Rectal smooth muscle tissue (tissue), 1 donor: ENCODE results near the gene ASCL4.

ENCODE experiments used
- H3K27ac ChIP-seq: one replicate; pipeline ENCODE4 v1.7.0; 2013; ENCODE audit warnings: low read depth, low read length, inconsistent platforms
- H3K27me3 ChIP-seq: one replicate; pipeline ENCODE4 v1.7.0; 2013; ENCODE audit warnings: low read length; ENCODE audit not compliant: control insufficient read depth, insufficient read depth
- H3K36me3 ChIP-seq: one replicate; pipeline ENCODE4 v1.7.0; 2013; ENCODE audit warnings: low read length; ENCODE audit not compliant: control insufficient read depth, insufficient read depth
- H3K4me1 ChIP-seq: one replicate; pipeline ENCODE4 v1.7.0; 2013; ENCODE audit warnings: low read length; ENCODE audit not compliant: control insufficient read depth, insufficient read depth
- H3K4me3 ChIP-seq: one replicate; pipeline ENCODE4 v1.7.0; 2013; ENCODE audit warnings: low read length
- H3K9ac ChIP-seq: one replicate; pipeline ENCODE4 v1.7.0; 2013; ENCODE audit warnings: low read length

Gene ASCL4

GRCh38 chr12:107782067-107782466 is 7.6 kb downstream of the ASCL4 start:
- Histone ChIP-seq H3K36me3 (no peaks in the 10 kb centered on the region), H3K27me3 (no peaks in the 10 kb centered on the region), H3K9ac (no peak overlapping the region), H3K4me1 (no peaks in the 10 kb centered on the region), H3K27ac (no peak overlapping the region), H3K4me3 (no peak overlapping the region)

- H3K4me1 ChIP-seq, result no peaks in the 10 kb centered on the region
Observed at GRCh38 chr12:107783406-107784376, 9.2 kb downstream of the ASCL4 start.

GRCh38 chr12:107788281-107788680 is 13.8 kb downstream of the ASCL4 start:
- Histone ChIP-seq H3K27me3 (no peaks in the 10 kb centered on the region), H3K36me3 (no peaks in the 10 kb centered on the region), H3K27ac (no peak overlapping the region), H3K9ac (no peak overlapping the region), H3K4me3 (no peak overlapping the region), H3K4me1 (no peaks in the 10 kb centered on the region)

More at GRCh38 chr12:107783406-107784376, 9.2 kb downstream of the ASCL4 start:
- Histone ChIP-seq H3K4me3 (no peak overlapping the region), H3K27ac (no peak overlapping the region), H3K27me3 (no peaks in the 10 kb centered on the region), H3K9ac (no peak overlapping the region), H3K36me3 (no peaks in the 10 kb centered on the region)

- no peak overlapping the region for H3K27ac ChIP-seq
- H3K9ac ChIP-seq, result no peak overlapping the region
- H3K27me3 ChIP-seq, result no peaks in the 10 kb centered on the region
- H3K4me1 ChIP-seq, result no peaks in the 10 kb centered on the region
- H3K36me3 ChIP-seq, result no peaks in the 10 kb centered on the region
- H3K4me3 ChIP-seq, result no peak overlapping the region
Observed at GRCh38 chr12:107788690-107789458, 14.4 kb downstream of the ASCL4 start.

GRCh38 chr12:107791465-107792089 is 17.1 kb downstream of the ASCL4 start:
- H3K27ac ChIP-seq, result no peak overlapping the region
- H3K27me3 ChIP-seq, result no peaks in the 10 kb centered on the region
- no peaks in the 10 kb centered on the region for H3K4me1 ChIP-seq
- no peak overlapping the region for H3K9ac ChIP-seq
- no peak overlapping the region for H3K4me3 ChIP-seq
- H3K36me3 ChIP-seq, result no peaks in the 10 kb centered on the region

- Histone ChIP-seq H3K4me1 (no peaks in the 10 kb centered on the region), H3K27me3 (no peaks in the 10 kb centered on the region)
Observed at GRCh38 chr12:107794451-107794850, 19.9 kb downstream of the ASCL4 start.

GRCh38 chr12:107798580-107798979 is 24.1 kb downstream of the ASCL4 start:
- Histone ChIP-seq H3K27ac (no peak overlapping the region), H3K27me3 (no peaks in the 10 kb centered on the region), H3K4me1 (no peaks in the 10 kb centered on the region), H3K4me3 (no peak overlapping the region), H3K9ac (no peak overlapping the region), H3K36me3 (no peaks in the 10 kb centered on the region)

More at GRCh38 chr12:107794451-107794850, 19.9 kb downstream of the ASCL4 start:
- no peak overlapping the region for H3K4me3 ChIP-seq
- H3K9ac ChIP-seq, result no peak overlapping the region
- no peak overlapping the region for H3K27ac ChIP-seq
- H3K36me3 ChIP-seq, result no peaks in the 10 kb centered on the region

- H3K27me3 ChIP-seq, result no peaks in the 10 kb centered on the region
- H3K4me1 ChIP-seq, result no peaks in the 10 kb centered on the region
- no peak overlapping the region for H3K27ac ChIP-seq
- no peak overlapping the region for H3K9ac ChIP-seq
- H3K4me3 ChIP-seq, result no peak overlapping the region
- H3K36me3 ChIP-seq, result no peaks in the 10 kb centered on the region
Observed at GRCh38 chr12:107801150-107801549, 26.6 kb downstream of the ASCL4 start.

- H3K27ac ChIP-seq, result no peak overlapping the region
- H3K27me3 ChIP-seq, result no peaks in the 10 kb centered on the region
- no peaks in the 10 kb centered on the region for H3K4me1 ChIP-seq
- no peak overlapping the region for H3K9ac ChIP-seq
- no peaks in the 10 kb centered on the region for H3K36me3 ChIP-seq
- no peak overlapping the region for H3K4me3 ChIP-seq
Observed at GRCh38 chr12:107803092-107803491, 28.6 kb downstream of the ASCL4 start.

- Histone ChIP-seq H3K36me3 (no peaks in the 10 kb centered on the region), H3K4me1 (no peaks in the 10 kb centered on the region), H3K27me3 (no peaks in the 10 kb centered on the region), H3K27ac (no peak overlapping the region), H3K4me3 (no peak overlapping the region), H3K9ac (no peak overlapping the region)
Observed at GRCh38 chr12:107805488-107806180, 31.1 kb downstream of the ASCL4 start.

GRCh38 chr12:107807471-107808150 is 33.1 kb downstream of the ASCL4 start:
- Histone ChIP-seq H3K4me1 (no peaks in the 10 kb centered on the region), H3K9ac (no peak overlapping the region), H3K4me3 (no peak overlapping the region), H3K27me3 (no peaks in the 10 kb centered on the region), H3K36me3 (no peaks in the 10 kb centered on the region), H3K27ac (no peak overlapping the region)
